Limb (tissue), 2 donors: Measurements from ENCODE around the gene ZNF614.
"Not testable (repeated sequence)": the region's sequence is repeated elsewhere in the genome, so short reads cannot be mapped to it uniquely, and the experiment has no call there.

Experiments
- DNase-seq, 2 donors: peaks; one replicate each; pipeline ENCODE4 v3.0.0-alpha.2; 2016; ENCODE audit errors: extremely low spot score in 2 of 2

ZNF614 gene

GRCh38 chr19:51993422-51993821 lies 34.8 kb downstream of the ZNF614 start:
- DNase-seq: no peak

- peak; percentile 90 to 95 for DNase-seq
These were observed 41.6 kb downstream of the ZNF614 start, which contains the start of gene ZNF350 for GRCh38 chr19:51986309-51987291. Gene ZNF350, minus strand, starts transcription at chr19:51986840. Its CDS starts 12,480 bp downstream, at chr19:51974360.

GRCh38 chr19:51983361-51983760 lies 44.8 kb downstream of the ZNF614 start:
- no peak for DNase-seq

- DNase-seq: not testable (repeated sequence)
These were observed 47.3 kb downstream of the ZNF614 start for GRCh38 chr19:51980926-51981325.

GRCh38 chr19:51980116-51980736 lies 48.0 kb downstream of the ZNF614 start:
- no peak for DNase-seq

GRCh38 chr19:51978882-51979281 lies 49.3 kb downstream of the ZNF614 start:
- DNase-seq: no peak

- no peak for DNase-seq
These were observed 50.8 kb downstream of the ZNF614 start for GRCh38 chr19:51977346-51977745.

- DNase-seq: no peak
These were observed 51.3 kb downstream of the ZNF614 start for GRCh38 chr19:51976852-51977251.

- not testable (repeated sequence) for DNase-seq
These were observed 52.4 kb downstream of the ZNF614 start for GRCh38 chr19:51975787-51976186.

- DNase-seq: no peak
These were observed 56.6 kb downstream of the ZNF614 start for GRCh38 chr19:51971624-51972023.

GRCh38 chr19:51970718-51971117 lies 57.5 kb downstream of the ZNF614 start:
- DNase-seq: no peak

GRCh38 chr19:51965583-51965982 lies 62.6 kb downstream of the ZNF614 start:
- no peak for DNase-seq
